Spleen (tissue), 7 donors: ENCODE measurements around the gene EHHADH.

Experiments
- CTCF ChIP-seq, 11 experiments: fragments of 200-600 bp in 7 of 11; fragments of 450-650 bp in 4 of 11; sonication (generic) in 4 of 11; IDR thresholded peaks in 8 of 11; conservative IDR thresholded peaks in 3 of 11; 1 replicate in 7 of 11; 2 replicates in 4 of 11; pipeline versions ENCODE4 v1.4.0 to v1.8.0; 2016 to 2021; ENCODE audit warnings: antibody characterized with exemption in 11 of 11, inconsistent platforms in 4 of 11, mild to moderate bottlenecking in 1 of 11
- POLR2AphosphoS5 ChIP-seq, 3 donors: sonication (generic); formaldehyde crosslinking; IDR thresholded peaks; one replicate each; pipeline ENCODE4 v1.5.1; 2017; ENCODE audit warnings: antibody characterized with exemption in 3 of 3
- donor health status: DM: no; HTN: no; CAD: no; lungs with moderate emphysema.
- donor health status: DM: no; HTN: no; CAD: no.
- donor health status: DM: no; HTN: no; CAD: no.

GRCh38 chr3:185297867-185298266 lies 44.0 kb upstream of the EHHADH start:
- TF ChIP-seq POLR2AphosphoS5 (IDR thresholded peaks at IDR 0.05) (no peak), CTCF (IDR thresholded peaks at IDR 0.05 in 8 of 11, conservative IDR thresholded peaks at IDR 0.05 in 3 of 11) (no peak)
